Stimulated activated CD4-positive, alpha-beta T cell treated with anti-CD3 and anti-CD28 coated beads, Interleukin-4, amount 100 ng/mL, for 48 hours (primary cell): Measurements from ENCODE around the gene FAM162A.
"Not testable (repeated sequence)": the region's sequence is repeated elsewhere in the genome, so short reads cannot be mapped to it uniquely, and the experiment has no call there.

Experiments used
- DNase-seq, 2 donors: peaks; one replicate each; pipeline ENCODE4 v3.0.0-alpha.2; 2020; ENCODE audit warnings: low read depth in 2 of 2

FAM162A gene, protein sequence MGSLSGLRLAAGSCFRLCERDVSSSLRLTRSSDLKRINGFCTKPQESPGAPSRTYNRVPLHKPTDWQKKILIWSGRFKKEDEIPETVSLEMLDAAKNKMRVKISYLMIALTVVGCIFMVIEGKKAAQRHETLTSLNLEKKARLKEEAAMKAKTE

DNA sequence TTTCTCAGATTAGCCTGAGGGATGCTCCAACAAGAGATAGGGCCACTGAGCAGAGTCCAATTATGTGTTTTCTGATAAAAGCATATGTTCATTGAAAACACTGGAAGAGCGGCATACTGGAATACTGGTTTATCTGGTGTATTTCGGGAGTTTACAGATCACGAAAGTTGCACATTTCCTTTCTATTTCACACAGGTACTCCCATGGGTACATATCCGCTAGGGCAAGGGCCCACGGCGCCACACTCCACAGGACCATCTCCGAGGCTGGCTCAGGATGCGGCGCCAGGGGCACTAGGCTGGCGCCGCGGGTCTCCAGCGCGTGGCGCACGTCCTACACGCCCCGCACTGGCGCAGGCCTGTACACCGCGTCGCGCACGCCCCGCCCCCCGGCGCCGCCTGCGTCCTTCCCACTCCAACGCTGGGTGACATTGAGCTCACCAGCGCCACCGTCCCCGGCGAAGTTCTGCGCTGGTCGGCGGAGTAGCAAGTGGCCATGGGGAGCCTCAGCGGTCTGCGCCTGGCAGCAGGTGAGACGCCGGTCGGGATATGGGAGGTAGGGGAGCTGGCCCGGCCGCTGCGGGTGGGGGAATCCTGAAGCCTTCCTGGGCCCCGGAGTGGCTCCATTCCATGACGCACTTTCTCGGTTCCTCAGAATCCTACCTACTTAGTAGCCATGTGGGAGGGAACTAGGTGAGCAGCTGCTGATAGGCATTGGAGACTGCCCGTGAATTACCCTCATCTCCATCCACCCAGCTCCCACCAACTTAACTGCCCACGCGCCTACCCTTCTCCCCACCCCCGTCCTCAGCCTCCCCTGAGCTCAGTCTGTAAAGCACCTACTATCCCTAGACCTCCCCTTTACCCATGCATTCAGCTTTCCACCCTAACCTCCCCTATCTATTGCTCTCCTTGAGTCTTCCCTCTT, at the start of gene FAM162A:
TSS of gene FAM162A (plus strand) at position 412 of the 927 bp plus-strand sequence. CDS start at position 496, 84 bp downstream.
- DNase-seq = peak; percentile 89 to 92

DNA sequence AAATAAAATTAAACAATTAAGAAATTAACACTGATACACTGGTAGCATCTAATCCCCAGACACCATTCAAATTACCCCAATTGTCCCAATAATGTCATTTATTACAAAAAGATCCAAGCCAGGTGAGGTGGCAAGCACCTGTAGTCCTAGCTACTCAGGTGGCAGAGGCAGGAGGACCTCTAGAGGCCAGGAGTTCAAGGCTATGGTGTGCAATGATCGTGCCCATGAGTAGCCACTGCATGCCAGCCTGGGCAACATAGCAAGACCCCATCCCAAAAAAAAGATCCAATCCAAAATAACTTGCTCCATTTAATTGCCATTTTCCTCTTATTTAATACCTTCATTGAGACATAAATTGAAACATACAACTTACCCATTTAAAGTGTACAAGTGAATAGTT, 41.2 kb upstream of the FAM162A start:
- DNase-seq = no peak

DNA sequence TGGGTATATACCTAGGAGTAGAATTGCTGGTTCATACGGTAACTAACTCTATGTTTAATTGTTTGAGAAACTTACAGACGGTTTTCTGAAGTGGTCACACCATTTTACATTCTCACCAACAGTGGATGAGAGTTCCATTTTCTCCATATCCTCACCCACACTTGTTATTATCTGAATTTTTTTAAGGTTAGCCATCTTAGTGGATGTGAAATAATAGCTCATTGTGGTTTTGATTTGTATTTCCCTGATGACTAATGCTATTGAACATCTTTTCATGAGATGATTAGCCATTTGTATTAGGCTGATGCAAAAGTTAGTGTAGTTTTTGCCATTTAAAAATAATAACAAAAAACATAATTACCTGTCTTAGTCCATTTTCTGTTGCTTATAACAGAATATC, 40.3 kb upstream of the FAM162A start:
- no peak for DNase-seq

DNA sequence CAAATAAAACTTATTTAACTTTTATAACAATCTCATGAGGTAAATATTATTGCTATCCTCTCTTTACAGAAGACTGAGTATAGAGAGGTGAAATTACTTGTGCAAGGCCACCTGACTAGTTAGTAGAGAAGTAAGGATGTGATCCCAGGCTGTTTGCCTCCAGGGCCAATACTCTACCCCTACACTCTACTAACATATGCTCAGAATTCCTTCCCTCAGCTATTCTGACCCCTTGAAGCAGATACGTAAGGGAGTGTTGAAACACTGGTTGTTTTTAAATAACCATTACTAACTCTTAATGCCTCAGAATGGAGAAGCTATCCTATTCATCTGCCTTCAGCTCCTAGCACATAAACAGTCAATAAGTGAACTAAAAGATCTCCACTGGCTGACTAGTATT, 34.8 kb upstream of the FAM162A start:
- DNase-seq = no peak

DNA sequence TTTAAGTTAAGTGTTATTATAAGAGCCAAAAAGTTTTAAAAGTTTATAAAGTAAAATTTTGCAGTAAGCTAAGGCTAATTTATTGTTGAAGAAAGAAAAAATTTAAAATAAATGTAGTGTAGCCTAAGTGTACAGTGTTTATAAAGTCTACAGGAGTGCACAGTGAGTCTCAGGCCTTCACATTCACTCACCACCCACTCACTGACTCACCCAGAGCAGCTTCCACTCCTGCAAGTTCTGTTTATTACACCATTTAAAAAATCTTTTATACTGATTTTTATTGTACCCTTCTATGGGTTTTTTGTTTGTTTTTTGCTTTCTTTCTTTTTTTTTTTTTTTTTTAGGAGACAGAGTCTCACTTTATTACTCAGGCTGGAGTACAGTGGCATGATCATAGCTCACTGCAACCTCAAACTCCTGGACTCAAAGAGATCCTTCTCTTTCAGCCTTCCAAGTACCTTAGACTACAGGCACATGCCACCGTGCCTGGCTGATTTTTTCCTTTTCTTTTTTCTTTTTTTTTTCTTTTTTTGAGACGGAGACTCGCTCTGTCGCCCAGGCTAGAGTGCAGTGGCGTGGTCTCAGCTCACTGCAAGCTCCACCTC, 33.1 kb upstream of the FAM162A start:
- no peak for DNase-seq

DNA sequence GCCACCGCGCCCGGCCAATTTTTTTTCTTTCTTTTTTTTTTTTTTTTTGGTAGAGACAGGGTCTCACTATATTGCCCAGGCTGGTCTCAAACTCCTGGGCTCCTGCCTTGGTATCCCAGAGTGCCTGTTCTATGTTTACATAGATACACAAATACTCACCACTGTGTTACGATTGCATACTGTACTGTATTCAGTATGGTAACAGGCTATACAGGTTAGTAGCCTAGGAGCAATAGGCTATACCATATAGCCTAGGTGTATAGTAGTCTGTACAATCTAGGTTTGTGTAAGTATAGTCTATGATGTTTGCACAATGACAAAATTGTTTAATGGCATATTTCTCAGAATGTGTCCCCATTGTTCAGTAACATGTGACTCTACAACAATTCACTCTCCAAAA, 32.4 kb upstream of the FAM162A start:
- DNase-seq = no peak

DNA sequence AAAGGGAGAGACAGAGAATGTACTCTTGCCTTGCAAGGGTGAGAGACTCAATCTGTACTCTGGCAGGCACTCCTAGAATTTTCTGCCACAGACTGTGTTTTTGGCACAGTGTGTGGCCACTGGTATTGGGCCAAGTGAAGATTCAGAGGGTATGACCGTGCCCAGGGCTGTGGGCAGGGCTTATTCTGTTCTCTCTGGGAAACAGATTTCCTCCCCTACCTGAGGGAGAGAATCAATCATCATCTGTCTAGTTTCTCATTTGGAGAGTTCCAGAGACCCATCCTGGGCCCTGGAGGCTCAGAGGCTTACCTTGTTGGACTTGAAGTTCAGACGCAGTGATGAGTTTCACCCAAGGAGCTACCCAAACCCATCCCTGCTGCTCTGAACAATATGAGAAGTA, 30.8 kb upstream of the FAM162A start:
- no peak for DNase-seq

DNA sequence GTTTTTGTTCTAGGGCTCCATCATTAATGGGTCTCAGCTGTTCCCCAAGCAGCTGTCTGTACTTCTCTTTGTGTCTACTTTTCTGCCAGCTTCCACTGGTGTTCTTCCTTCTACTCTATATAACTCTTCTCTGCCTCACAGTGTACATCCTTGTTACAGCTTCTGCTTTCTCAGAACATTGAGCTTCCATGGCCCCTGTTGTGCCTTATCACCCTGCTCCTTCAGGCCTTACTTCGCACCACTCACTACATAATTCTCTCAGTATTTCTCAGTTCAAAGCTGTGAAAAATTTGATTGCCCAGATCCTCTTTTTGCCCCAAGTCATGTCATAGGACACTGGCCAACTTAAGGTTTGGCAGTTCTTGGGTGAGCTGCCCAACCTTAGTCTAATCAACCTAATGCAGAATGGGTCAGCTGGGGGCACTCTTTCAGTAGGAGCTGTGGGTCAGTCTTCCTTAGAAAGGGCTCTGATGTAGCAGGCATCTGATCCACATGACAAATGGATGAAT, 30.0 kb upstream of the FAM162A start:
- DNase-seq = no peak

DNA sequence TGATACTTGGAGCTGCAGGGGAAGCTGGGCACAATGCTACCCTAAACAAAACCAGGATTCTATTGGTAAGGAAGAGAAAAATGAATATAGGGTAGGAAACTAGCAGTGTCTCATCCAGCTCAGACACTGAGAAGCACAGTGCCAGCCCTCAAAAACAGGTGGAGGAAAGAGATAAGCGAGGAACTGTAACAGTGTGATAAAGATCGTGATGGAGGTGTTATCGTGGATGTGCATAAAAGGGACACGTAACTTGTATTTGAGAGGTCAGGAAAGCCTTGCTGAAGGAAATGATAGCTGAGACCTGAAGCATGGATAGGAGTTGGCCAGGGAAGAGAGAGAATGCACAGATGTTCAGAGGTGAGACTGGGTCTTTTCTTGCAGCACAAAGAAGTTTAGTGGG, 28.4 kb upstream of the FAM162A start:
- DNase-seq = no peak

DNA sequence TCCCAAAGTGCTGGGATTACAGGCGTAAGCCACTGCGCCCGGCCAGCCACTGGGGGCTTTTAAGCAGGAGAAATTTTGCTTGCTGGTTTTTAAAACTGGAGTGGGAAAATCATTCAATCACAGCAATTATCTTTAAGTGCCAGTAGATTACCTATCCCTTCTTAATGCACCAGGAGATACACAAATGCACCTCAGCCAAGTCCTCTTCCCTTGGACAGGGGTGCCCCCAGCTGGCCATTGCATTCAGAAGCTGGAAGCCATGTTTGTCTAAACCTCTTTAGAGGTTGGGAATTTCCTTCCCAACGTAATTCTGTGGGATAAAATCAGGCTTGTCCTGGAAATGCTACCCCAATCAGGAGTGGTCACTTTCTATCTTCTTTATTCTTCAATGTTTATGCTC, 27.6 kb upstream of the FAM162A start:
- no peak for DNase-seq

DNA sequence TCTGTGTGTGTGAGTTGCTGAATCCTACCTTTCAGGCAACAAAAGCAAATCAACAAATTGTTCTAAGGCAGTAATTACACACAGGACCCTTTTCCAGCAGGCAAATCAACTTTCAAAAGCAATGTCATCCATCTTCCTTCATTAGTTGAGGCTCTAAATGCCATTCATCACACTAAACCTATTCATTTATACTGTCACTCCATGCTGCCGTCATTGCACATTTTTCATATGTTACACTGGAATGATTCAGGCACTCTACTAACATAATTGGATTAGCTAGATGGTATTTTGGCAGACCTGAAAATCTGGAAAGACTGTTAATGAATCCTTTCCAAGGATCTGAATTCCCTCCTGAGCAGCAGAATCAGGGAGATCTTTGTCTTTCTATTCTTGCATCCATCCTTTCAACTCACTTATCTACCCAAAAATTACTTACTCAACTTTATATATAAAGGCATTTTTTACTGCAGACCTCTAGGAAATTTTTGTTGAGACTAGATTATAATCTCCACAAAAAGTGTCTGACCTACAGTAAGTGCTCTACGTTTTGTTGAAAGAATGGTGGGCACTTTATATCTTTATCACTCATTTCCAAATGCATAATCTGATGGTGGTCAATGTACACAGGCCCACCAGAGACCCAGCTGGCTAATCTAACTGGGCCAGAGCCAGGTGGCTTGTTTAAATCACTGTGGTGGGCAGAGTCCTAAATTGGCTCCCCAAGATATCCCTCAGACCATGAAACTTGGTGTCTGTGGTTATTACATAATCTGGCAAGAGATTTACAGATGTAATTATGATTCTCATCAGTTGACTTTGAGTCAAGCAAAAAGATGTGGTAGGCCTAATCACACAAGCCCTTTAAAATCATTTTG, 25.9 kb upstream of the FAM162A start:
- no peak for DNase-seq

DNA sequence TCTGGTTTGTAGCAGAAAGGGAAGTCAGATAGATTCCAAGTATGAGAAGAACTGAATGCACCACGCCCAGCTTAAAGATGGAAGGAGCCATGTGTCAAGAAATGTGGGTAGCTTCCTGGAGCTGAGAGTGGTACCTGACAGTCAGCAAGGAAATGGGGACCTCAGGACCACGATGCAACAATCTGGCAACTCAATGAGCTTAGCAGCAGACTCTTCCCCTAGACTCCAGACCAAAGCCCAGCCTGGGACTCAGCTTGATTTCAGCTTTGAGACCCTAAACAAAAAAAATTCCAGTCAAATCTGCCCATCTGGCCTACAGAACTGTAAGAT, 25.3 kb upstream of the FAM162A start:
- DNase-seq = no peak

DNA sequence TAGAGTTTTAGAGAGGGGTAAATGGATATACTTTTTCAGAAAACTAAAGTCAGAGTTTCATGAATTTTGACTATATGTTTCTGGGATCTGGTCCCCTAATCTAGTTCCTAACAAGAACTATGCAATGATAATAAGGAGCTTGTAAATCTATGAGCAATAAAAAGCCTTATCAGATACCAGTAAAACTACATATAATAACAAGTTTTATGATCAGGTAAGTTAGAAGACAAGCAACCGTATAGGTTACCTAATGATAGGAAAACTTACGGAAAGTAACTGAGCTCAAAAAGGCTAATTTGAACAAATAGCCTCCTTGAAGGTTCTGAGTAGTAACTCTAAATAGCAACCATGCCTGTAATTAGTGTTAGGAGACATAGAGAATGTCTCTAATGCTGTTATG, 22.0 kb upstream of the FAM162A start:
- no peak for DNase-seq

DNA sequence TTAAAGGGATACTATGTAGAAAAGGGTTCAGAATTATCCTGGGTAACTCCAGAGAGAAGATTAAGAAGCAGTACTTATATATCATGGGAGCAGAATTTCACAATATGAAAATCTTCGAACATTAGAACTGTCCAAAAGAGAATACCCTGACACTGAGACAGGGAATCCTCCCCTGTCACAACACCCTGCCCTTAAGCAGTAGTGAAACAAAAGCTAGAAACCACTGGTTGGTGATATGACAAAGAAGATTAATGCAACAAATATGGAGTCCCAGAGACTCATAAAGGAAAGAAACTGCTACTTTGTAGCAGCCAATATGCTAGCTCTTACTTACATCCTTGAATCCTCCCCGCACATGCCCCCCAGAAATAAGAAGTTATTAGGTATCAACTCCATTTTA, 19.5 kb upstream of the FAM162A start:
- no peak for DNase-seq

DNA sequence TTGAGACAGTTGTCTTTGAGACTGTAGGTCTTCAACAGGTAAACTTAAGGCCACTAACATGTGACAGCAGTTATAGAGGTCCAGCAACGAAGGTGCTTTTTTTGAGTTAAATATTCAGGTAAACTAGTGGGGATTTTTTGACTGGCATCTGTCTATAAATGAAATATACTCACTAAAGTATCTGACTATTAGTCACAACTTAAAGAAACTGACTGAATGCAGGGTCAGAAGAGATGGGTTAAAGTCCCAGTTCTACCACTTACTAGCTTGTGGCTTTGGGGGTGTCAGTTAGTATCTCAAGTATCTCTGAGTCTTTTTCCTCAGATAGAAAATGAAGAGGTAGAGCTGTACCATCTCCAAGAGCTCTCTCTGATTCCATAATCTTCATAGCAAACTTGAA, 18.9 kb upstream of the FAM162A start:
- no peak for DNase-seq

DNA sequence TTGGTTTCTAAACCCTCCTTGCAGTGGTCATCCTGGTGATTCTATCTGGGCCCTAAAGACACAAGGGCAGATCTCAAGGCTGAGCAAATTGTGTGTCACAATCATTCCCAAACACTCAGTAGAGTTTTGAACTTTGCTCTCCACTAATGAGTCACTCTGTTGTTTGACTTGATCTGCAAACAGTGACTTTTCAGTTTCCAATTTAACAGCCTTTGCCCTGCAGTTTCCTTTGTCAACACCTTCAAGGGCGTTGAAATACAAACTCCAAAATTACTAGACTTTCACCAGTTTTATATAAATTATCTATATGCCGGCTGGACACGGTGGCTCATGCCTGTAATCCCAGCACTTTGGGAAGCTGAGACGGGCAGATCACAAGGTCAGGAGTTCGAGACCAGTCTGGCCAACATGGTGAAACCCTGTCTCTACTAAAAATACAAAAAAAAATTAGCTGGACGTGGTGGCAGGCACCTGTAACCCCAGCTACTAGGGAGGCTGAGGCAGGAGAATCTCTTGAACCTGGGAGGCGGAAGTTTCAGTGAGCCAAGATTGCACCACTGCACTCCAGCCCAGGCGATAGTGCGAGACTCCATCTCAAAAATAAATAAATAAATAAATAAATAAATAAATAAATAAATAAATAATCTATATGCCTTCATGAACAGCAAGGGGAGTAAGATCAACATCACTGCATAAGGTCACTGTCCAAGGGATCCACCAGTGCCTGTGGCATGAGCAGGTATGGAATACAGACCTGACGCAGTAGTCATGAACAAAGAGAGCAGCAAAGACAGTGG, 18.2 kb upstream of the FAM162A start:
- not testable (repeated sequence) for DNase-seq

DNA sequence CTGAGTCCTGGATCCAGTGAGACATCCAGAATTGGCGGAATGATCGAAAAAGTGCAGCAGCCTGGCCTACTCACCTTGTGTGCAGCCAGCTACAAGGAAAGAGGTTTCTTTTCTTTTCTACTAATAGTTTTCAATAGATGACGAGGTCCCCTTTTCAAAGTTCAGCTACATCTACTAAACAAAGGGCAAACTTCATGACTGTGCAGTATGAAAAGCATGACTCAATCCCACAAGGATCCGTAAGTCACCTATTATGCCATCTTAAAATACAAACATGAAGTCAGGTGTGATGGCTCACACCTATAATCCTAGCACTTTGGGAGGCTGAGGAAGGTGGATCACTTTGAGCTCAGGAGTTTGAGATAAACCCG, 17.6 kb upstream of the FAM162A start:
- DNase-seq = no peak

DNA sequence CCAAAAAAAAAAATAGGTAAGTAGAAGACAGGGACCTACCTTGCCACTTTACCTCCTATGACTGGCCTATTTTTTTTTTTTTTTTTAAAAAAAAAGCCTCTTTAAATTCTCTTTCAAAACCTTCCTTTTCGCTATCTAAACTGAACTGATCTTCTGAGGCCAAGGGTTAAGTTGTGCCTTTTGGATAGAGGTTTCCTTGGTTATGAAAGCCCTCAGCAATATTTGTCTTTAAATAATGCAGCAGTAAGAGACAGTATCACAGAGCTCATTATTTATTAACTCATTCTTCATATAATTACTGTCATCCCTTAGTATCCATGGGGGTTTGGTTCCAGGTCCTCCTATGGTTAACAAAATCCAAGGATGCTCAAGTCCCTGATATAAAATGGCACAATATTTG, 9.9 kb upstream of the FAM162A start:
- no peak for DNase-seq

DNA sequence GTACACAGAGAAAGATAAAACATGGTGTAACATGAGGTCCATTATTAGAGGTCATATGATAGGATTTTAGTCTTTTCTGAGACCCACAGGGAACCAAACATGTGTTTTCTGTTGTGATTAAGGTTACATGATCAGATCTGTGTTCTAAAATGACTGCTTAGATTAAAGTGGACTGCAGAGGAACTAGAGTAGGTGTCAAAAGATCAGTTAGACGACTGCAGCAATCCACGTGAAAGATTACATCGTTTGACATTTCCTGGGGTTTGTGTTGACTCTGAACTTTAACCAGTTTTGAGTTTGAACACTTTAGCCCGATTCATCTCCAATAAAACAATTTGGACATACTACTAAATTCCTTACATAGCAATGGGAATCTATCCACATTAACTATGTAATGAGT, 6.0 kb upstream of the FAM162A start:
- no peak for DNase-seq

DNA sequence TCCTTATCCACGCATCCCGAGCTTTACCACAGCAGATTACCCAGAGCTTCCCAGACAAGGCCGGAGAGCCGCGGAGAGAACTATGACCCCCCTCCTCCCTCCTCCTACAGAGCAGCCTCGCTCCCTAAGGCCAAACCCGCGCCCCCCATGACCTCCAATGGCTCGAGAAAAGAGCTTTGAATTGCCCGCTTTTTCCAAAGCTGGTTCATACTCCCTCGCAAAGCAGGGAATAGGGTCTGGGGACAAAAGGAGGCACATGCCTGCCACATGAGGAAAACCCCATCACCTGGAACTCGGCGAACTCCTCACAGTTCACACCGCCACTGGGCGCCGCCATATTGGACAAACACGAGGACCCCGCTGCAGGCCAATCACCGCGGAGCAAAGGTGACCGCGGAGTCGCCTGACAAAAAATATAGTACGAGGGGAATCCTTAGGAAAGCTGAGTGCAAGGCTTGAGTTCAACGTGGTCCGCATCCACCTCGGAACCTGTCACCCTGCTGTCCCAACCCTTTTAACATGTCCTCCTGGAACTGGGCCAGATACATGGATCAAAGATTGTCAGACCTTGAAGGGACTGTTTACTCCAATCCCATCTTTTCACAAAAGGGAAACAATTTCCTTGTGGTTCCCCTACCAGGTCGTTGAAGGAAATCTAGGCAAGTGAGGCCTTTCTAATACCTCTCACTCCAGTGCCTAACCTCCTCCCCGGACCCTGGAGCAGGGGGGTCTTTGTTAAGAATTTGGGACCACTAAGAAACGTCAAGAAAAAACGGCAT, 905 bp upstream of the FAM162A start, which contains the start of gene MIX23:
TSS of gene MIX23 (minus strand) at position 344 of the 779 bp plus-strand sequence. CDS start at position 337, 7 bp downstream.
- peak; percentile 76 to 83 for DNase-seq
